SH-SY5Y (cell line): ENCODE measurements around the gene DOCK10.

Experiments
- GATA2 ChIP-seq: IDR thresholded peaks from 2 replicates; pipeline ENCODE4 v1.6.1; 2011; ENCODE audit warnings: mild to moderate bottlenecking, low read depth, low read length
- GATA3 ChIP-seq: IDR thresholded peaks from 2 replicates; pipeline ENCODE4 v1.6.1; 2011; ENCODE audit warnings: low read depth, mild to moderate bottlenecking, low read length, moderate library complexity

Gene DOCK10

GRCh38 chr2:224937887-224938286 lies 104.4 kb downstream of the DOCK10 start:
- TF ChIP-seq GATA2 (no peak), GATA3 (no peak)

- no peak for TF ChIP-seq GATA3
Observed at GRCh38 chr2:224934526-224935188, 107.6 kb downstream of the DOCK10 start.

- no peak for TF ChIP-seq GATA3
- no peak for TF ChIP-seq GATA2
Observed at GRCh38 chr2:224933431-224933830, 108.8 kb downstream of the DOCK10 start.

GRCh38 chr2:224932522-224932921 lies 109.7 kb downstream of the DOCK10 start:
- no peak for TF ChIP-seq GATA2
- TF ChIP-seq GATA3, result no peak

GRCh38 chr2:224931956-224932355 lies 110.3 kb downstream of the DOCK10 start:
- TF ChIP-seq GATA2 (no peak), GATA3 (no peak)

- TF ChIP-seq GATA3, result no peak
Observed at GRCh38 chr2:224930990-224931389, 111.3 kb downstream of the DOCK10 start.

- TF ChIP-seq GATA3 (no peak), GATA2 (no peak)
Observed at GRCh38 chr2:224930124-224930523, 112.1 kb downstream of the DOCK10 start.

- TF ChIP-seq GATA2 (no peak), GATA3 (no peak)
Observed at GRCh38 chr2:224929512-224929911, 112.8 kb downstream of the DOCK10 start.

- TF ChIP-seq GATA2 (no peak), GATA3 (no peak)
Observed at GRCh38 chr2:224927646-224928173, 114.6 kb downstream of the DOCK10 start.

GRCh38 chr2:224927011-224927410 lies 115.3 kb downstream of the DOCK10 start:
- TF ChIP-seq GATA2, result no peak
- no peak for TF ChIP-seq GATA3

GRCh38 chr2:224925810-224926100 lies 116.5 kb downstream of the DOCK10 start:
- TF ChIP-seq GATA2 (no peak), GATA3 (no peak)

GRCh38 chr2:224925061-224925809 lies 117.0 kb downstream of the DOCK10 start:
- no peak for TF ChIP-seq GATA2
- no peak for TF ChIP-seq GATA3

- TF ChIP-seq GATA3, result no peak
- no peak for TF ChIP-seq GATA2
Observed at GRCh38 chr2:224924631-224925030, 117.6 kb downstream of the DOCK10 start.

GRCh38 chr2:224922142-224922727 lies 120.0 kb downstream of the DOCK10 start:
- TF ChIP-seq GATA3 (no peak), GATA2 (no peak)
